Liver (tissue), 3 donors: ENCODE measurements around the gene ZNF311.

Experiments
- FOXA1 ChIP-seq: IDR thresholded peaks from 2 replicates; pipeline ENCODE4 v1.6.1; 2016; ENCODE audit warnings: antibody characterized with exemption
- JUND ChIP-seq, 2 donors: IDR thresholded peaks; 2 replicates each; pipeline ENCODE4 v1.6.1; 2016; ENCODE audit warnings: antibody characterized with exemption in 2 of 2
- RXRA ChIP-seq, 2 donors: IDR thresholded peaks; 2 replicates each; pipeline ENCODE4 v1.6.1; 2017 to 2018; ENCODE audit warnings: antibody characterized with exemption in 2 of 2, mild to moderate bottlenecking in 1 of 2
- TAF1 ChIP-seq: conservative IDR thresholded peaks from 2 replicates; pipeline ENCODE4 v1.6.1; 2016; ENCODE audit warnings: antibody characterized with exemption, mild to moderate bottlenecking
- YY1 ChIP-seq: IDR thresholded peaks from 2 replicates; pipeline ENCODE4 v1.6.1; 2016; ENCODE audit warnings: antibody characterized with exemption, mild to moderate bottlenecking
- TF ChIP-seq, protein P1 (sequence below): fragments of 150-350 bp; IDR thresholded peaks from 2 replicates; pipeline ENCODE4 v1.5.1; 2017; ENCODE audit warnings: improper control_type of control experiment, low read depth, low read length; ENCODE audit not compliant: missing input control
- TF ChIP-seq, protein P2 (sequence below): IDR thresholded peaks from 2 replicates; pipeline ENCODE4 v1.6.1; 2016; ENCODE audit warnings: antibody characterized with exemption
- TF ChIP-seq, protein P3 (sequence below): IDR thresholded peaks from 2 replicates; pipeline ENCODE4 v1.6.1; 2016; ENCODE audit warnings: antibody characterized with exemption
- donor health status: healthy.
- donor health status: healthy.

DNA sequence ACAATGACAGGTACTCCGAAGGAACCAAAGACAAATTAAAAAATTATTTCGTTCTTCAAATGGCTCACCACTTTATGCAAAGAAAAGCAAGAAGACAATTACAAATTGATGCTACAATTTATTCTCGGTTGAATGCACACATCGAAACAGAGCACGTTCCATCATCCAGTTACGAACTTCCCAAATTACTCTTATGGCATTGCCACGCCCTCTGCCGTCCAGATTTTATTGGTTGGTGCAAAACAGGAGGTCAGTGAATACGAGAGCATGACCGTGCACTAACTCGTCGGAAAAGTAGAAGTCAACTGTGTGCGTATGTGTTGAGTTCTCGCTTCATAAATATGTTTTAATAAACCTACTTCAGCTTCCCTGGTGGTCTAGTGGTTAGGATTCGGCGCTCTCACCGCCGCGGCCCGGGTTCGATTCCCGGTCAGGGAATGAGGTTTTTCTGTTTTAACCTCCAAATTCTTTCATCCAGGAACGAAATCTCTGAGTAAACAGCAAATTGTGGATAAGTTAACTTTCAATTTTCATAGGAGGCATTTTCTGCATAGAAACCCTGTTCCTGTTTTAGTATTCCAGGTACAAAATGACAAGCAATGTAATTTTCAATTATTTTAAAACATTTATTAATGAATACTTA lies 23.2 kb downstream of the ZNF311 start:
- TF ChIP-seq, protein P1, sequence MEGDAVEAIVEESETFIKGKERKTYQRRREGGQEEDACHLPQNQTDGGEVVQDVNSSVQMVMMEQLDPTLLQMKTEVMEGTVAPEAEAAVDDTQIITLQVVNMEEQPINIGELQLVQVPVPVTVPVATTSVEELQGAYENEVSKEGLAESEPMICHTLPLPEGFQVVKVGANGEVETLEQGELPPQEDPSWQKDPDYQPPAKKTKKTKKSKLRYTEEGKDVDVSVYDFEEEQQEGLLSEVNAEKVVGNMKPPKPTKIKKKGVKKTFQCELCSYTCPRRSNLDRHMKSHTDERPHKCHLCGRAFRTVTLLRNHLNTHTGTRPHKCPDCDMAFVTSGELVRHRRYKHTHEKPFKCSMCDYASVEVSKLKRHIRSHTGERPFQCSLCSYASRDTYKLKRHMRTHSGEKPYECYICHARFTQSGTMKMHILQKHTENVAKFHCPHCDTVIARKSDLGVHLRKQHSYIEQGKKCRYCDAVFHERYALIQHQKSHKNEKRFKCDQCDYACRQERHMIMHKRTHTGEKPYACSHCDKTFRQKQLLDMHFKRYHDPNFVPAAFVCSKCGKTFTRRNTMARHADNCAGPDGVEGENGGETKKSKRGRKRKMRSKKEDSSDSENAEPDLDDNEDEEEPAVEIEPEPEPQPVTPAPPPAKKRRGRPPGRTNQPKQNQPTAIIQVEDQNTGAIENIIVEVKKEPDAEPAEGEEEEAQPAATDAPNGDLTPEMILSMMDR = no peak
- TF ChIP-seq, protein P2, sequence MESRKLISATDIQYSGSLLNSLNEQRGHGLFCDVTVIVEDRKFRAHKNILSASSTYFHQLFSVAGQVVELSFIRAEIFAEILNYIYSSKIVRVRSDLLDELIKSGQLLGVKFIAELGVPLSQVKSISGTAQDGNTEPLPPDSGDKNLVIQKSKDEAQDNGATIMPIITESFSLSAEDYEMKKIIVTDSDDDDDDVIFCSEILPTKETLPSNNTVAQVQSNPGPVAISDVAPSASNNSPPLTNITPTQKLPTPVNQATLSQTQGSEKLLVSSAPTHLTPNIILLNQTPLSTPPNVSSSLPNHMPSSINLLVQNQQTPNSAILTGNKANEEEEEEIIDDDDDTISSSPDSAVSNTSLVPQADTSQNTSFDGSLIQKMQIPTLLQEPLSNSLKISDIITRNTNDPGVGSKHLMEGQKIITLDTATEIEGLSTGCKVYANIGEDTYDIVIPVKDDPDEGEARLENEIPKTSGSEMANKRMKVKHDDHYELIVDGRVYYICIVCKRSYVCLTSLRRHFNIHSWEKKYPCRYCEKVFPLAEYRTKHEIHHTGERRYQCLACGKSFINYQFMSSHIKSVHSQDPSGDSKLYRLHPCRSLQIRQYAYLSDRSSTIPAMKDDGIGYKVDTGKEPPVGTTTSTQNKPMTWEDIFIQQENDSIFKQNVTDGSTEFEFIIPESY = peak; percentile 32
- TF ChIP-seq TAF1 (no peak), YY1 (peak; percentile 27), JUND (IDR thresholded peaks at IDR 0.05) (peak in 1 of 2 donors; percentile 47), FOXA1 (peak; percentile 69), RXRA (IDR thresholded peaks at IDR 0.05) (peak in 1 of 2 donors; percentile 66)
- TF ChIP-seq, protein P3, sequence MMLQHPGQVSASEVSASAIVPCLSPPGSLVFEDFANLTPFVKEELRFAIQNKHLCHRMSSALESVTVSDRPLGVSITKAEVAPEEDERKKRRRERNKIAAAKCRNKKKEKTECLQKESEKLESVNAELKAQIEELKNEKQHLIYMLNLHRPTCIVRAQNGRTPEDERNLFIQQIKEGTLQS = peak; percentile 100
